Stimulated activated CD4-positive, alpha-beta T cell treated with anti-CD3 and anti-CD28 coated beads, Interleukin-2, amount 100 ng/mL, for 48 hours (primary cell): Measurements from ENCODE around the gene ZNF148.

ENCODE experiments used
- DNase-seq, 2 donors: peaks; one replicate each; pipeline ENCODE4 v3.0.0-alpha.2; 2020

ZNF148 gene

GRCh38 chr3:125214738-125215137 is 160.4 kb downstream of the ZNF148 start:
- DNase-seq = no peak

GRCh38 chr3:125213946-125214542 is 161.1 kb downstream of the ZNF148 start:
- no peak for DNase-seq

DNA sequence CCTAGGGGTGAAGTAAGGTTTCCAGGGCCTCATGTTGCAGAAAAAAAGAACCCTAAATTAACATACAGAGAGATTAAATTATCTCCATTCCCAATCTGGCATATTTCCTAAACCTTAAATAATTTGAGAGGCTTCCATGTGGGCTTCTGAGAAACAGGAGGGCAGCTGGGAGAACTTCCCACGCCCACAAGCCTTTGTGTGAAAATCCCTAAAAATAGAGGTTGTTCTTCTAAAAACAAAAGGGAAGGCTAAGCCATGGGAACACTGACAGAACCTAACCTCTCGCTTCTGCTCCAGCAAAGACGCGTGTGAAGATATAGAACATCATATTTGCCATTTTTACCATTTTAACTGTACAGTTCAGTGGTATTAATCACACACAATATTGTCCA is 161.8 kb downstream of the ZNF148 start:
- DNase-seq = no peak

- DNase-seq = no peak
Observed at GRCh38 chr3:125212509-125213363, 162.4 kb downstream of the ZNF148 start, which contains the start of gene SLC12A8. Gene SLC12A8, minus strand, starts transcription at chr3:125212748. Its CDS starts 1,399 bp downstream, at chr3:125211349.

DNA sequence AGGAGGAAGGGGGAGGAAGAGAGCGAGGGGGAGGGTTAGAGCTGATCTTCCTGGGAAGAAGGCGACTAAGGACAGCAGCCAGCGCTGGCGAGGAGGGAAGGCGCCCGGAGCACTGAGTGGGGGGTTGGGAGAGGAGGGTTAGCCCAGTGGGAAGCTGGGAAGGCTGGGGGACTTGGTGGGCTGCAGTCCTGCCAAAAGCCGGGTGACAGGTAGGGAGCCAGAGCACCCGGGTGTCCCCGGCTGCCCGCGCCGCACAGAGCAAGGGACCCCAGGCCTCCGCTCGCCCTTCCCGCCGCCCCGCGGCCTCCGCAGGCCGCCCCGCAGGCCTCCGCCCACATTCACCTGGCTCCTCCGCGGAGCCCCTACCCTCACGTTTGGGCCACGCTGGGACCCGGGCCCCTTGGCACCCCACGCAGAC is 163.0 kb downstream of the ZNF148 start:
- no peak for DNase-seq

DNA sequence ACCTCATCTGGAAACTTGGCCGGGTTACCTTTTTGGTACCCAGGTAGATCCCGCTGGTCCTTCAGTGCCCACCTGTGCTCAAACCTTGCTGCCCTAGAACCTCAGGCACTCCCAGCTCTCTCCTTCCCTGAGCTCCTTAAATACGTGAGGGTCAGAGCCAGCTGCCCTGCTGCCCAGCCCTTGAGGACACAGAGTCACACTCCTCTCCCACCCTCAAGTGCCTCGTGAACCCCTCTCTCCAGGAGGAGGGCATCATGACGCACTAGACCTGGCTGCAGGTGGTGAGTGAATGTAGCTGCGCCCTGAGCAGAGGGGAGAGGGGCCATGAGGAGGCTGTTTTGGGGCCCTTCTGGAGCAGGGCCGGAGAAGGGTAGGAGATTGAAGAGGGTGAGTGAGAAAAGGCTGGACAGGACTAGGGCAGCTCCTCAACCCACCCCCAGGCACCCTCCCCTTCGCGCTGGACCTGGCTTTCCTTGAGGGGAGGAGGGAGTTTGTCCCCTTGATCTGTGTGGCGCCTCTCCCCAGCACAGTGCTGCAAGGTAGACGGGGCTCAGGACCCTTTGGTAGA is 163.5 kb downstream of the ZNF148 start:
- DNase-seq = no peak

DNA sequence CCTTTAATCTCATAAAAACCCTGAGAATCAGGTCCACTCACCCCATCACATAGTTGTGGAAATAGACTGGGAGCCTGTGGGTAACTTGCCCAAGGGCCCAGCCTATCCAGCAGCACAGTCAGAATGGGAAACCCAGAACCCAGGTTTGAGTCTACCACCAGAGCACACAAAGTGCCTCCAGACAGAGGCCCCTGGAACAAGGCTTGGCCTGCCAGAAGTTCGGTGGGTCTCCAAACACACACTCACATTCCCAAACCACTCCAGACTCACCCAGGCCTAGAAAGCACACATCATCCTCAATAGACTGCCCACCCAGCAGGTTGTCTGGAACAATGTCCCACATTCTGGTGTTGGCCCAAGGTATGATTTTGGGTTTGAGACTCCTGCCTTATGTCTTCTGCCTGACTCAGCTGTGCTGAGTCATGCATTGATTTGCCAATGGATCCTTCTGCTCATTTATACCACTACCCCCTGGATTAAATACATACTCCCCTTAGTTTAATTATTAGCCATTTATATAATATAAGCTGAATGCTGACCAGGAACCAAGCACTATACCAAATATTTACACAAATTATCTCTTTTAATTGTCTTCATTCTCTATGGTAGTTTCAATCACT is 167.1 kb downstream of the ZNF148 start:
- no peak for DNase-seq

DNA sequence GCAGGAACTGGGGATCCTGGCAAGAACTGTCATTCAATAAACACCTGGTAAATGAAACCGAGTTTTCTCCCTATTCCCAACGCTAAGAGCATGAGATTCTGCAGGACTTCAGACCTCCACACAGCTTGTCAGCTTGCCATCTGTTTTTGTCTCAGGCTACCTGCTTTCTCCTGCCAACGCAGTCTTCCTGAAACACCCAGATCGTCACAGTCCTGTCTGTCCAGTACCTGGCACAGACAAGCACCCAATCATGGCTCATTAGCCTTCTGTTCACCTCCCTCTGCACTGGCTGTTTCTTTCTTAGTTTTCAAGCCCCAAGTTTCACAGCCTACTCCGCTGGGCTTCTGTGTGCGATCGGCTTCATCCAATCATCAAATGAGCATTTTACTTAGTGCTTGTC is 167.6 kb downstream of the ZNF148 start:
- DNase-seq = no peak

DNA sequence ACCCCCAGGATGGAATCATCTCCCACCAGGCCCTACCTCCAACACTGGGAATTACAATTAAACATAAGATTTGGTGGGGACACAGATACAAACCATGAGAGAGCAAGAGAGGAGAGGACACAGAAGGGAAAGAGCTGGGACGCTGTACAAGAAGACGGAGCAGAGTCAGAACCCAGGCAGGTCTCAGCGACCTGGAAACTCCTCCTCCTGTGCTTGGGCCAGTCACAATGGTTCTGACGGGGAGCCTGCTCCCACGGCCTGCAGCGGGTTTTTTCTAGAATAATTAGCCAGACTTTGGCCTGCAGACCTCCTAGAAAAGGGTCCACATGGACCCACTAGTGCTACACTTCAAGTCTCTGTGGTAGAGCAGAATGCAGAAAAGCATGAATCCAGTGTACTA is 168.2 kb downstream of the ZNF148 start:
- DNase-seq = no peak

DNA sequence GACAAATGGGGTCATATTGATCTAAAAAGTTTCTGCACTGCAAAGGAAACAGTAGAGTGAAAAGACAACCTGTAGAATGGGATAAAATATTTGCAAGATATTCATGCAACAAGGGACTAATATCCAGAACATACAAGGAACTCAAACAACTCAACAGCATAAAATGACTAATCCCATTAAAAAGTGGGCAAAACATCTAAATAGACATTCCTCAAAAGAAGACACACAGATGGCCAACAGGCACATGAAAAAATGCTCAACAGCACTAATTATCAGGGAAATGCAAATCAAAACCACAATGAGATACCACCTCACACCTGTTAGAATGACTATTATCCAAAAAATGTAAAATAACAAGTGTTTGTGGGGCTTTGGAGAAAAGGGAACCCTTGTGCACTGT is 171.4 kb downstream of the ZNF148 start:
- no peak for DNase-seq

- no peak for DNase-seq
Observed at GRCh38 chr3:125202197-125202596, 172.9 kb downstream of the ZNF148 start.

- DNase-seq = no peak
Observed at GRCh38 chr3:125200731-125201139, 174.4 kb downstream of the ZNF148 start.

DNA sequence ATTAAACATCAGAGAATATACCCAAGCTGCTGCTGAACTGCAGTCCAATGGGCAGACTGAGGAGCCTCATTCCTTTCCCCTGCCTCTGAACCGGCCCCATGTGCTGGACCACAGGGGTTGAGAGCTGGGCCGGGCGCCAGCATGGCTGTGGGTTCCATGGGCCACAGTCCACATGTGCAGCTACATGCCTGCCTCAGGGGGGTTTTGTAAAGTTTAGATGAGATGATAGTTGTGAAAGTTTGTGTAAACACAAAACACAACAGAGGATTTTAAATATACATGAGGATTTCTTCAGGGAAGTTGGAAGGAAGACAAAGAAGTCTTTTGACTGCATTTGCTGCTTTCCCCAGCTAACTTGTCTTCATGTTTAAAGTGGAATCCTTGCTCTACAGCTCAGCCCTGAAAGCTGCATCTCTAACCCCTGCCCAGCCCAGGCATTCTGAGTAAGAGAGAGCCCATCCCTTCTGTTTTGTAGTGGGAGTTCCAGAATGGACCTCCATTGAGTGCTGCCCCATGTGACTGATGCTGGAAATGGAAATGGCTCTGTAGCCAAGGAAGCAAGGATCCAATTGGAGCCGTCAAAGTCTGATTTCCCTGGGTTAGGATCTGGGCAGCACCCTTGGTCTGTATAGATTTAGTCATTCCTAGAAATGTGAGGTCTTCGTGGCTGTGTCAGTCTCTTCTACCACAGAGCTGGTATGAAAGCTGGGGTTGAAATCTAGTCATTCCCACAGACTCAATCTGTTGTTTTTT is 180.1 kb downstream of the ZNF148 start:
- no peak for DNase-seq

DNA sequence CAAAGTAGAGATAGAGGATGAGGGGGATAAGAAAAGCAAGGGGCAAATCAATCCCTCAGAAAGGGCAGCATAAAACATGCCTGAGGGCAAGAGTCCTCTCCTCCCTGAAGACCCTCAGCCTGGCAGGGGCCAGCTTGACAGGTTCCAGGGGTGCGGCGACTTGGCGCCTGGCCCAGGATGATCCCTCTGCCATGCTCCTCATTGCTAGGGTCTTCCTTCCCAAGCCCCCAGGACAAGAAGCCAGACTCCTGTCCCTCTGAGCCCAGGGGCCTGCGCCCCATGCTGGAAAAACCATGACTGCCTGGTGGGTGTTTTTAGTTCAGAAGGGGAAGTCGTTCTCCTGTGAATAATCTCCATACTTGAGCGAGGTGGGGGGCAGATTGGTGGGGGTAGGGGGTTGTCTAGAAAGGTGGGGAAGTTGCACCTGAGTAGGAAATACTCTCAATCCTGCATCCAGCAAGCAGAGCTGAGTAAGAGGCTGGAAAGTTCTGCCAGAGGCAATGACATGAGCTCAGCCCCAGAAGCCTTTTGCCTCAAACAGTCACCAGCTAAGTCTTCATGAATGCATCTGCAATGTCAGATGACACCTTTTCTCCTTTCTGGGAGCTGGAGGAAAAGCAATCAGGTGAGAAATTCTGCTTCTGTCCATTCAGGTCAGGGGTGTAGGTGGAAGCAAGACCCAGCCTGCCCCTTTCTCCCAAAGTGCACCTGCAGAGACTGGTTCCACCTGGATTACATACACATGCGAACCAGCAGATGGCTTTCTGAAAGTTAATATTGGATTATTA is 180.9 kb downstream of the ZNF148 start:
- no peak for DNase-seq

GRCh38 chr3:125192190-125193035 is 182.7 kb downstream of the ZNF148 start:
- DNase-seq = no peak

DNA sequence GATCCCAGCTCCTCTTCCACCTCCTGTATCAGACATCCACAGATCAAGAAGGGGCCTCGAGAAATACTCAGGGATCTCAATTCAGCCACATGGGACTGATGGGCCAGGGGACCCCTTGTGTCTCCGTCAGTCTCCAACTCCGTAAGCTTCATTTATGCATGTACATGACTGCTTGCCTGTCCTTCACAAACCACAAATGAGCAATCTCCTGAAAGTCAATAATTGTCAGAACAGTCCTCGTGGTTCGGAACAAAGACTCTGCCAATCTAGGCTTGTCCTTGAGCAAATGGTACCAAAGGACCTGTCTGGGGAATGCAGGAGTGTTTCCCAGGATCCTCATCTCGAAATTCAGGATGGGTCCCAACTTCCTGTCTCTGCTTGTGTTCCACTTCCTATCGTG is 183.4 kb downstream of the ZNF148 start:
- DNase-seq = no peak

DNA sequence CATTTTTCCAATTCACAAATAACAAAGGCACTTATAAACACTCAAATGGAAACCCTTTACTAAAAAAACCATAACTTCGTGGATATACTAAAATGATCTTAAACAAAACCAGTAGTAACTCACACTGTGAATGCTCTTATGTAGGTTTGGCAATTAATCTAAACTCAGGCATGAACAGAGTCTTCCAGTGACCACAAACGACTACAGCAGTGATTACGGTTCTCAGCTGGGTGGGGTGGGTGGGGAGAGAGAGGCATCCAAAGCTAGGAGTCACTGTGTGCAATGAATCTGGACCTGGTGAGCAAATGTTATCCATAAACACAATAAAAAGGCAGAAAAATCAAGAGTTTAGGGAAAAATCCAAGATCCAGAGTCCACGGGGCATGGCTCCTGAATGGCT is 183.9 kb downstream of the ZNF148 start:
- DNase-seq = no peak

DNA sequence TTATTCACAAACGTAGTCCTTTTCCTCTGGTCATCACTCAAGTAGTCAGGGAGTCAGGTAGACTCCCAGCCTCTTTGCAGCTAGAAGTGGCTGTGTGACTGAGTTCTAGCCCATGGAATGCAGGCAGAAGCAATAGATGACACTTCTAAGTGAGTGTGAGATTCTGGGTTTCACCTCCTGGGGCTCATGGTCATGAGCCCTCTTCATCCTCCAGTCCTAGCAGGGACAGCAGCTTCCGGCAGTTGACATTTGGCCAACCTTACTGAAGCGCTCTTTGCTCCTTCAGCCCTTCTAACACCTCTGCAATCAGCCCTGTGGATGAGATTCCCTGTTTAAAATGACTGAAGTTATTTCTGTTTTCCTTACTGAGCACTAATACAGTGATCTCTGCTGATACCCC is 184.3 kb downstream of the ZNF148 start:
- DNase-seq = no peak

- DNase-seq = no peak
Observed at GRCh38 chr3:125189378-125190165, 185.6 kb downstream of the ZNF148 start.

DNA sequence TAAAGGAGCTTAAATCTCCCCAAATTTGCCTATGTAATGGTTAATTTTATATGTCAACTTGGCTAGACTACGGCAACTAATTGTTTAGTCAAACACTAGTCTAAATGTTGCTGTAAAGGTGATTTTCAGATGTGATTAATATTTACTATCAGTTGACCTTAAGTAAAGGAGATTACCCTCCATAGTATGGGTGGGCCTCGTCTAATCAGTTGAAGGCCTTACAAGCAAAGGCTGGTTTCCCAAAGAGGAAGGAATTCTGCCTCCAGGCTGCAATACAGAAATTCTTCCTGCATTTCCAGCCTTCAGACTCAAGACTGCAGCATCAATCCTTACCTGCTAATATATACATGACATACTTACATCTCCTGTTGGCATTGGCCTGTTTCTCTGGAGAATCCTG is 186.2 kb downstream of the ZNF148 start:
- no peak for DNase-seq
